GM21737 (cell line): ENCODE measurements around the gene DHX35.
"Not testable (repeated sequence)": the region's sequence is repeated elsewhere in the genome, so short reads cannot be mapped to it uniquely, and the experiment has no call there.

Experiments used
- ATAC-seq: cut with Tn5 transposase; IDR thresholded peaks from one replicate; pipeline ENCODE4 v1.9.1; 2021; ENCODE audit warnings: mild to moderate bottlenecking, moderate library complexity; ENCODE audit not compliant: unreplicated experiment

The DHX35 gene

DNA sequence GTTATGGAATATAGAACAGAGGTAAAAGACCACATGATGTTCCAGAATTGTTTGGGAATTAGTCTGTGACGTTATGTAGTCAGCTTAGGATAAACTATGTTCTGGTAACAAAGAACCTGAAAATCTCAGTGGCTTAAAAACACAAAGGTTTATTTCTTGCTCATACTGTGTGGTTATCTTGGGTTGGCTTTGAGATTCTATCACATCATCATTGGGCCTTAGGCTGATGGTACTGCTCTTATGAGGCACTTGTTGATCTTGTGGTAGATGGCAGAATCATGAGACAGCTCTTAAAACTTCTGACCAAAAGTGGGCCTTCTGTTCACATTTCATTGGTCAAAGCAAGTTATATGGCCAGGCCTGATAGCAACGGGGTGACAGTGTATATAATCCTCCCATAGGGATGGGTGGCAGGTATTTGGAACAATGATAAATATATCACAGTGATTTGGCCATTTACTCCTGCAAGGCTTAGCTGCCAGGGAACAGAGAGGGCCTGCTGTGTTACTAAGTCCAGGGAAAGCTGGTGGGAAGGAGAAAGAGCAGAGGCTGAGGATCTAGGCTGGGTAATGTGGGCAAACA, 13.5 kb downstream of the DHX35 start:
- no peak for ATAC-seq

DNA sequence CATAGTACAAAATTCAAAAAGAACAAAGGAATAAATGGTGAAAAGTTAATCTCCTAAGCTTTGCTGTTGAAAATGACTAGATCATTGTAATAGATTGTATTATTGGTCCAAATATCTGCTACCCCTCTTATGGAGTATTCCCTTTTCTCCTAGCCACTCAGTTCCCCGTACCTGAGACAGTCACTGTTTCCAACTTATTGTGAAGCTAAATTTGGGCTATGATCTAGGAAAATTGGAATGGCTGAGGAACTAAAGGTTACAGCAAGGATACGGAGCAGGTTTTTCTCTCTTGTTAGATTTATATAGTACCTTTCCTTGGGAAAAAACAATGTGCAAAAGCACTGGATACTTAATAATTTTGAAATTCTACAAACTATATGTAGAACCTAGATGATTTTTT, 17.3 kb downstream of the DHX35 start:
- ATAC-seq = no peak

DNA sequence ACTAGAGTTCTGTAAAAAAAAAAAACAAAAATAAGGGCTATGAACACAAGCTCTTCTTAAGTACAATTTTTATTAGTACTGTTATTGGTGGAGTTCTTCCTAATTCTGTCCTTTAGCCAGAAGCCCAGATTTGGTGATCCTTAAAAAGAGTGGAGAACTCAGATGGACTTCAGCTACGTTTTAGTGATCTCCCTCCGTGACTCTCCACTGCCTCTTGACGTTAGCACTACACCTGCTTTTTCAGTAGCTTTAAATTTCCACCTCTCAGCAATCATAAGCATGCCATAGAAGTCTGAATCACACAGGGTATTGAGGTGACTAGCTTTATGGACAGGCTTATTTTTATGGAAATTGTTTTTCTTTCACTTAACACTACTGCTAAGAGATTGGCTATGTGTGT, 17.7 kb downstream of the DHX35 start:
- no peak for ATAC-seq

DNA sequence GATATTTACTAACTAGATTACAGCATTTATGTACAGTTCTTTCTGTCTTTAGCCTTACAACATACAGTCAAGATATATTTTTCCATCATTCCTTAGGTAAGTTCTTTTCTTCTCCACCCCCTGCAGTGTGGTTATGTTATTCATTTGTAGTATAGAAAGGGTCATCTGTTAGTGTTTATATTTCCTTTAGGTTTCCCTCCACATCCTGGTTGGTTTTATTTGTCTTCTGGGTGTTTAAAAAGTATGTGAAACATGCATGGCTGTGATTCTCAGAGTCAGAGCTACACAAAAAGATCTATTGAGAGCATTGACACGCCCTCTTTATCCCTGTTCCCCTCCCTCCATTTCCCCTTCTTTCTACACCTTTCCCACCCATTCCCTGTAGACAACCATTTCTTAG, 20.1 kb downstream of the DHX35 start:
- ATAC-seq = no peak

DNA sequence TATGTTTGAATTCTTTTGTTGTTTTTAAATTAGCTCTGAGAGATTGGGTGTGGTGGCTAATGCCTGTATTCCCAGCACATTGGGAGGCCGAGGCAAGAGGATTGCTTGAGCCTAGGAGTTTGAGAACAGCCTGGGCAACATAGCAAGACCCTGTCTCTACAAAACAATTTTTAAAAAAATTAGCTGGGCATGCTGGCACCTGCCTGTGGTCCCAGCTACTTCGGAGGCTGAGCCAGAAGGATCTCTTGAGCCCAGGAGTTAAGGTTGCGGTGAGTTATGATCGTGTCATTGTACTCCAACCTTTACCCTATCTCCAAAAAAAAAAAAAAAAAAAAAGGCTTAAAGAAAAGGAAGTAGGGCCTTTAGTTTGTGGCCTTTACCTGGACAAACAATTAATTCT, 22.9 kb downstream of the DHX35 start:
- ATAC-seq = no peak

DNA sequence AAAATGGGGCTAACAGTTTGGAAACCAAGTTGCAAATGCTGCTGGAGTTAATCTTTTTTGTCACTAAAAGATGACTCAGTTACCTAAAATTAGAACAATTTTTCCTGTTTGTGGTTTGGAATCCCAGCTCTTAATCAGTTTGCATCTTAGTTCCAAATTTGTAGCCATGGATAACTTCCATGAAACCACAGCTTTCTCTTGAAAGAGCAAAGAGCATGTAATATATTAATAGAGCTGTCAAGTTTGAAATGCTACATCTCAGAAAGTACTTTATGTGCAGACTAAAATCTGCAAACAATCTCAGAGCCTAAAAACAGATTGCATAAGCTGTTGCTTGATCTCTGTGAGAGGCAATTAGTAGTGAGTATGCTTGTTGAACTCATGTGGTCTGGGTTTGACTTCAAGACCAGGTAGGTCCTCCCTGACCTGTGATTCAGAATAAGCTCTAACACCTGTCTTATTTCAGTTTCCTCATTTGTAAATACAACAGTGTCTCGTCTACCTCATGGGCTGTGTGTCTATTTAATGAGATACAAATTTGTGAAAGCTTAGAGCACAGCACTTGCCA, 23.5 kb downstream of the DHX35 start:
- no peak for ATAC-seq

DNA sequence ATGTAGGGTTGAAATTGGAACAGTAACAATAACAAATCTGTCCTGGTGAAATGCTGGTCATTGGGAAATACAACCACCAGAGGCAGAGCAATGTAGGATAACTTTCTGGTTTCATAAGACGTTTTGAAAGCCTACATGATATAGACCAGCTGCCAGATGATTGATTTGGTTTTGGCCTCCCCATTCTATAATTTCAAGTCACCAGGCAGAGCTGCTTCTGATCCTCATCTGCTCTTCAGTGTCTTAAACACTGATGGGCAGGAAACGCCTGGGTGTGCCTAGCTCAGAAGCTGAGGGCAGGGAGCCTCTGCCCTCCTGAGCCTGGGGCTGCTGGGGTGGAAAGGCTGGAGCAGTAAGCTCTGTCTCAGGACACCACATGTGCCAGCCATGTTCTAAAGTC, 24.5 kb downstream of the DHX35 start:
- ATAC-seq = no peak

DNA sequence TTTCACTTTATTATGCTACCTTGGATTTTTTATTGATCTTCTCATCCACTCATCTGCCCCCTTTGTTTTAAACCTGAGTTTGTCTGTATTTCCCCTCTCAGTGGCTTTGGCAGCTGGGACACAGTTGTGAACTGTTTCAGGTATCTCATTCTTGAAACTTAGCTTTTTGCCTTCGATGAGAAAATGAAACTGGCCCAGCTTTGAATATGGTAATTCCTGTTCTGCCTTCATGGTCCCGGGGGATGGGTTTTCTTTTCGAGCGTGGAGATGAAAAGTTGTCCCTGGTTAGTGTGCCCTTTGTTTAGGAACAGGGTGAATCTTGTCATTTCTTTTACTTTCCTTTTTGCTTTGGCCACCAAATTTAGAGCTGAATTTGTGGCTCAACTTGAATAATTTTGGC, 25.6 kb downstream of the DHX35 start:
- ATAC-seq = peak; percentile 81

DNA sequence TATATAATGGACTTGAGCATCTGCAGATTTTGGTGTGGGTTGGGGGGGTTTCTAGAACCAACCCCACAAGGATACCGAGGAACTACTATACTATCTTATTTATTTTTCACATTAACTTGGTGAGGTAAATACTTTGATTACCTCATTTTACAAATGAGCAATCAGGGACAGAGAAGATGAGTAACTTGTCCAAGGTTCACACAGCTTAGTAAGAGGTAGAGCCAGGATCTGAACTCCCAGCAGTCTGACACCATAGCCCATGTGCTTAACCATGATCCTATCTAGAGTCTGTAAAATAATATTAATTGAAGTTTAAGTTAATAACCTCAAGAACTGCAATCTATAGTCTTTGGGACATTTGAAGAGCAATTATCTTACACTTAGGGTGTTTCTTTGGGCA, 28.6 kb downstream of the DHX35 start:
- no peak for ATAC-seq

DNA sequence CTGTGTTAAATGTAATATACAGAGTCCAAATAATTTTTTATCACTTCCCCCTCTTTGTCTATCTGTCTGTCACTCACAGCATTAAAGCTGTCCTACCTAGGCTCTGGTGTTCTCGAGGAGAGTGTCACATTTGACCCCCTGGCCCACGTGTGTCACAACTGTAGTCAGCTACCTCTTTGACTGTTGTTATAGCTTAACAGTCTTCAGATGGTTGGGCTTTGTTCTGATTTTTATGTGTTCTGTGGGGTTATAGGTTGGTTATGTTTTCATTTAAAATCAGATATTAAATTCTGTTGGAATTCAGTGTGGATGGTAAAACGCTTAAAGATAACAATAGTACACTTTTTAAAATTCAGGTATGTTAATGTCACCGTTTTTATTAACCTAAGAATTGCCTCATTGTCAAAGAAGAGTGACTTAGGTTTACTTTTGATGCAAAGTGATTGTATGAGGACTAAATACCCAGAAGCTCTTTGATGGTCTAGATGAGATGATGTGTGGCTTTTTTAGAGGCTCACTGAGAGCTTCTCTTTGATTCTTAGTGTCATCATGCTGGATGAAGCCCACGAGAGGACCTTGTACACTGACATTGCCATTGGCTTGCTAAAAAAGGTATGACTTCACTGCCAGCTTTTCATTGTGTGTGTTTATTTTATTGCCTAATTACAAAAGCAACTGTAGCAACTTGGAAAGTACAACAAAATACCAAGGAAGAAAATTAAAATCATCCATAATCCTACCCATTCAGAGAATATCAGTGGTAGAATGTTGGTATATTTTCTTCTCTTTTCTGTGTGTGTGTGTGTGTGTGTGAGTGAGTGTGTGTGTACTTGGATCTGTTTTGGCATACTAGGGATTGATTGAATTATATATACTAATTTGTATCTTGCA, 29.9 kb downstream of the DHX35 start:
- ATAC-seq = no peak

DNA sequence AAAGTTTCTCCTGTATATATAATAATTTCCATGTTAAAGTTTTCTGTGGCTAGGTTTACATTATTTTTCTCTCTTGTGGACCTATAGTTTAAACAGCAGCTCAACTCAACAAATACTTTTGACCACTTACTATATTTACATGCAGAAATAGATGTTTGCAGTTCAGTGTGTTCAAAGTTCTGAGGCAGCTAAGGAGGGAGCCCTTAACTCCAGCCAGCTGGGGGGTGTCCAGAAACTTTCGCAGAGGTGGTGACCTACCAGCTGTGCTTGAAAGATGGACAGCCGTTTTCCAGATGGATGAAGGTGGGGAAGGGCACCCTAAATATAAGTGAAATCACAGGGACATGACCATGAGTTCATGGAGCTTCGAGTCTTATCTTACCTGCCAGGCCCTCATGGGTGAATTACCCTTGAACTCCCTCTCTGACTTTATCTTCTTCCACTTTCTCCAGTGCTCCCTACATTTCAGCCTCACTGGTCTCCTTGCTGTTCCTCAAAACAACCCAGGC, 33.4 kb downstream of the DHX35 start:
- ATAC-seq = no peak

DNA sequence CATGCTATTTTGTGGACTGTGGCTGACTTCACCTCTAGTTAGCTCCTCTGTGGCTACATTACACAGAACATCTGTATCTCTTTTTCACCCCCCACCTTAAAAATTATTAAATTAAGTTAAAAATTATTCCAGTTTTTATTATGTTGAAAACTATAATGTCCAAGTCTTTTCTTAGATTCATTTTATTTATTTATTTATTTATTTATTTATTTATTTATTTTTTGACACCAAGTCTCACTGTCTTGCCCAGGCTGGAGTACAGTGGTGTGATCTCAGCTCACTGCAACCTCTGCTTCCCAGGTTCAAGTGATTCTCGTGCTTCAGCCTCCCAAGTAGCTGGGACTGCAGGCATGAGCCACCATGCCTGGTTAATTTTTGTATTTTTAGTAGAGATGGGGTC, 34.7 kb downstream of the DHX35 start:
- not testable (repeated sequence) for ATAC-seq

DNA sequence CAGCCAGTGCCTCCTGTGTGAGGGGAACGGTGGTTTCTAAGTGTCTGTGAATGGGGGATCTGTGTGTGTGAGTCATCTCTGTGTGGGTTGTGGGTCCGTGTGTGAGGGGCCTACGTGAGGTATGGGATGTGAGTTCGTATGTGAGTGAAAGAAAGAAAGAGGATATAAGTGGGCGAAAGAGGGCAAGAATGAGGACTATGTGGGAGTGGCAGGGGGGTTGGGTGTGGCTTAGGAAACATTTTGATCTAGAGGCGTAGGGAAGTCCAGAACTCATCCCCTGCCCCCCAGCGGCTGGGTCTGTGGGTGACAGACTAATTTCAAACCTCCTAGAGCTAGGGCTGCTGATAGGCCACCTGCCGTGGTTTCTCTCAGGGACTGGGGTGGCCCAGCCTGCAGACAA, 35.5 kb downstream of the DHX35 start:
- peak; percentile 89 for ATAC-seq

DNA sequence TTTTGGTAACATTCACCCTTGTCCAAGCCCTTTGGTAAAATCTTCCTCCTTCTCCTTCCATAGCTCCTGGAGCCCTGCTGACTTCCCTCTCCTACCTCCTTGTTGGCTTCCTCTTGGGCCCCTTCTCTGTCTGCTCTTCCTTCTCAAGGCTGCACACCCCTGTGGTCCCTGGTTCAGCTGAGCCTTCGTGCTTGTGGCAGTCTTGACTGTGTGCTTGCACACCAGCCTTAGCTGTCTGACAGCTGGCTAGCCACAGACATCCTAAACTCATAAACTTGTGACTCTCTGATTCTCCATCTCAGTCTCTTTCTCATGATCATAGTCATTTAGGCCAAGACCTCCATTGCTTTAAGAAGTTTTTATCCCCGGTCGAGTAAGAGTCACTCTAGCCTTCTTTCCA, 37.1 kb downstream of the DHX35 start:
- no peak for ATAC-seq

DNA sequence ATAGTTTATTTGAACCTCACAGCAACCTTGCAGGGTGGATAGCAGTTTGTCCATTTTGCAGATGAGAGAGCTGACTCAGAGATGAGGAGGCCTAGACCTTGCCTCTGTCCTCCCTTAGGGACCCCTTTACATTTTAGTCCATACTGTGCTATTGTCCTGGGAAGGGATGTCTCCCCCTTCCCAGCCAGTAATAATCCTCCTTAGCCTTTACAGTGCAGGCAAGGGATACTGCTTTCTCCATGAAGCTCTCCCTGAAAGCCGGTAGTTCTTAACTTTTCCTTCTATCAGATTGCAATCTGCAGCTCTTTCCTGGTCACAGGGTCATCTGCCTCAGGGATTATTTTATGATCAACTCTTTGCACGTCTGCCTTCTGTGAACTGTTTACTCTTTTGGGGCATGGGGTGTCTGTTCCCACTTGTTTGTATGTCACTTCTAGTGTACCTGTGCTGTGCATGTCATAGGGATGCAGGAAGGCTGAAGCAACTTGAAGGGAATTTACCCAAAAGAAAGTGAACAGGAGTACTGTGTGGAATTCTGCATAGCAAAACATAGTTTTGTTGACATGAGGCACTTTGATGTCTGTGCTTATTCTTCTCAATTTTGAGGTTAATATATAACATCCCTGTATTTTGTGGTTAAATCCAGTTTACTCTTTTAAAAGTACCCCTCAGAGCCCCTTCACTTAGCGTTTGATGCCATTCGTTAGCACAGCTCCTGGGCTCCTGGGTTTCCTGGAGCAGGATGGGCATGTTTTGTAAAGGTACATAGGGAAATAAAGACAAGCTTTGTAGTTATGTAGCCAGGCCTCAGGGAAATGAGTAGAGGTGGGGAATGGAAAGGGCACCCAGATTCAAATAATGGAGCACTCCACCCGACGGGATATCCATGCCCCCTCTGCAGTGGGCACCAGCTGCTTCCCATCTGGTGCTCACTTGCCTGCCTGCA, 38.1 kb downstream of the DHX35 start:
- ATAC-seq = no peak

DNA sequence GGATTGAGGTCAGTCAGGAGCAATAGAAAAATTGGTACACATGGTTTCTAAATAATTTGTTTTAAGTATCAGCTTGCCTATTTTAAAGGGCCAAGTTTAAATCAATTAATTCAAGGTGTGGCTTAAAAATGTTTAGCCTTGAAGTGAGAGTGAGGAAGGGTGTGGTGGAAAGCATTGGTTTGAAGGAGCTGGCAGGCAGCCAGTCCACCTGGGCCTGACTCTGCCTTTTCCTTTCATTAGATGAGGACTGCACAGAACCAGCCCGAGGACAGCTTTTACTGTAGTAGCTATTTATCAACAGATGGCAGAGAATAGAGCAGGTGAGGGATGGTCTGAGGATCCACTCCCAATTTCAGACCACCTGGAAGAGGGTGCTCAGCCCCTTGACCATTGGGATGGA, 42.4 kb downstream of the DHX35 start:
- ATAC-seq = no peak

DNA sequence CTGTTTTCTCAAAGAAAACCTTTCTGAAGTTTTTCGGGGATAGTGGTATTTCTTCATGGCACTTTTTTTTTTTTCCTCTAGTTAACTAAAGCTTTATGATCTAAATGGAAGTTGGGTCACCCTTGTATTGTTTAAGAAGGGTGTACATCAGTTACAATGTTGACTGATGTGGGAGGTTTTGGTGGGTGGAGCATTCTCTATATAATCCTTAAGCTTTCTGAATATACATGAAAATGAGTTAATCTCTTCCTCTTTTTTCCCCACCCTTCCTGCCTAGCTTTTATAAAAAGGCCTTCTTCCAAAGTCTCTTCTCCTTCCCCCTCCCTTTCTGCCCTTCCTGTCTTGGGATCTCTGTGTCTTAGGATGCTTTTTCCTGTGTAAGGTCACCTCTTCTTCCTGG, 47.2 kb downstream of the DHX35 start:
- ATAC-seq = no peak

DNA sequence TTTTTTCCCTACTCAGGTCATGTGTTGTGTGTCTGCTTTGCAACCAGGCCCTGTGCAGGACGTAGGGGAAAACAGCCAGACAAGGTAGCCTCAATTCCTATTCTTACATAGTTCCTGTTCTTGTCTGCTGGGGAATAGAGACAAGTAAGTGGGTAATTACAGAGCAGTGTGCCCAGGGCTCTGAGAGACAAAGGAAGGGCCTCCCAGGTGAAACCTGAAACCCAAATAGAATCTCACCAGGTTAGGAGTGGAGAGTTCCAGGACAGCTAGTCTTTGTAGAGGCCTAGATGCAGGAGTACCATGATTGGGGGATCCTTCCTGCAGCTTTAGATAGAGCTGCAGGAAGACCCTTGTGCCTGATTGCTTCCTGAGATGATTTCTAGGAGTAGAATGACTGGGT, 48.4 kb downstream of the DHX35 start:
- no peak for ATAC-seq

DNA sequence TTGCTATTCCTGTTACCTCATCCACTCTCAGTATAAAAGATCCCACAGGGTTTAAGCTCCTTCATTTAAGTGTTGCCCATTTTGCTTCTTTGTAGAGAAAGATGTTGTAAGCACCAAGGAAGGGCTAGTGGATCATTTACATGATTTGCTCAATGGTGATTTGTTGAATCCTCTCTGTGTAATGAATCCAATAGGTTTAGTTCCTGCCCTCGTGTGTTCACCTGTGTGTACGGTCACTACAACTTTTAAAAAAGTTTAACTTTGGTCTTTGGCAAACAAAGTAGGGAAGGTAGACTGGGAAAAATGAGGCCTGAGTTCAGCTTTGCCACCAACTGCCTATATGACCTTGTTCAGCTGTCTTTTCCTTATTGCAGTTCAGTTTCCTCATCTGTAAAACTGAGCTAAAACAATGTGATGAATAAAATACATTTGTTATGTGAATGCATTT, 51.5 kb downstream of the DHX35 start:
- ATAC-seq = no peak

DNA sequence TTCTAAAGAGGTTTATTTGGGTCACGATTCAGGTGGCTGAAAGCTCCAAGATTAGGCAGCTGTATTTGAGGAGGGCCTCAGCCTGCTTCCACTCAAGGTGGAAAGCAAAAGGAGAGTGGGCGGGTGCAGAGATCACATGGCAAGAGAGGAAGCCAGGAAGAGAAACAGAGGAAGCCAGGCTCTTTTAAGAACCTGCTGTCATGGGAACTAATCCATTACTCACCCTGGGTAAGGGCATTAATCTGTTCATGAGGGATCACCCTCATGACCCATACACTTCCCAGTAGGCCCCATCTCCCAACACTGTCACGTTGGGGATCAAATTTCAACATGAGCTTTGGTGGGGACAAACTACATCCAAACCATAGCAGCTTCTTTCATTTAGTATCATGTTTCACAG, 53.9 kb downstream of the DHX35 start:
- ATAC-seq = no peak

DNA sequence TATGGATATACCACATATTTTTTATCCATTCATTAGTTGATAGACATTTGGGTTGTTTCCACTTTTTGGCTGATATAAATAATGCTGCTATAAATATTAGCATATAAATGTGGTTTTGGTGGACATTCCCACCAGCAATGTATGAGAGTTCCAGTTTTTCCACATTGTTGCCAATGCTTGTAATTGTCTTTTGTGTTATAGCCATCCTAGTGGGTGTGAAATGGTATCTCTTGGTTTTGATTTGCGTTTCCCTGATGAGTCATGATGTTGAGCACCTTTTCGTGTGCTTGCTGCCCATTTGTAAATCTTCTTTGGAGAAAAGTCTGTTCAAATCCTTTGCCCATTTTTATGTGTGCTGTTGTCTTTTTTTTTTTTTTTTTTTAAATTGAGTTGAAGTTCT, 54.4 kb downstream of the DHX35 start:
- ATAC-seq = no peak
